Measurements from ENCODE around the gene CCNT2. TPM values are rescaled to one million over a fixed set of nuclear protein-coding genes. Genes with fewer than 3 reads are reported as not detected.
"Not testable (repeated sequence)": the region's sequence is repeated elsewhere in the genome, so short reads cannot be mapped to it uniquely, and the experiment has no call there.

Gene CCNT2
- total RNA-seq, 3 donors from 2014 or later = 35.8 to 62.8 (median 40.3) TPM

- TF ChIP-seq POLR2AphosphoS5 (IDR thresholded peaks at IDR 0.05) (no peak), CTCF (IDR thresholded peaks at IDR 0.05) (no peak), POLR2A (IDR thresholded peaks at IDR 0.05) (no peak)
- H3K36me3 ChIP-seq = no peaks in the 10 kb centered on the region
- no peak overlapping the region for H3K4me3 ChIP-seq
- intact Hi-C loops (cut with DNase I; ENCODE audit: low total_unique reads) = no loop called here
- no peak for DNase-seq (ENCODE audit: low spot score in 2 of 2)
- no peak overlapping the region for H3K27ac ChIP-seq
- no peaks in the 10 kb centered on the region for H3K4me1 ChIP-seq
- H3K27me3 ChIP-seq = no peaks in the 10 kb centered on the region
- no peaks in the 10 kb centered on the region for H3K9me3 ChIP-seq
These were observed 18.5 kb upstream of the CCNT2 start for GRCh38 chr2:134900151-134900550.

GRCh38 chr2:134903701-134904100 lies 14.9 kb upstream of the CCNT2 start:
- H3K27ac ChIP-seq; DNase-seq (ENCODE audit: low spot score in 2 of 2); H3K27me3 ChIP-seq; H3K4me3 ChIP-seq; H3K4me1 ChIP-seq; H3K9me3 ChIP-seq; H3K36me3 ChIP-seq; intact Hi-C loops (cut with DNase I; ENCODE audit: low total_unique reads): not testable (repeated sequence)

GRCh38 chr2:134905168-134905567 lies 13.5 kb upstream of the CCNT2 start:
- Histone ChIP-seq H3K9me3 (no peaks in the 10 kb centered on the region), H3K4me1 (no peaks in the 10 kb centered on the region), H3K27me3 (no peaks in the 10 kb centered on the region), H3K27ac (no peak overlapping the region), H3K4me3 (no peak overlapping the region), H3K36me3 (no peaks in the 10 kb centered on the region)
- no peak for DNase-seq (ENCODE audit: low spot score in 2 of 2)
- TF ChIP-seq CTCF (IDR thresholded peaks at IDR 0.05) = no peak
- TF ChIP-seq POLR2AphosphoS5 (IDR thresholded peaks at IDR 0.05) = no peak
- TF ChIP-seq POLR2A (IDR thresholded peaks at IDR 0.05) = no peak
- intact Hi-C loops (cut with DNase I; ENCODE audit: low total_unique reads) = no loop called here

GRCh38 chr2:134906726-134907125 lies 11.9 kb upstream of the CCNT2 start:
- no peaks in the 10 kb centered on the region for H3K9me3 ChIP-seq
- H3K4me3 ChIP-seq = no peak overlapping the region
- no peaks in the 10 kb centered on the region for H3K36me3 ChIP-seq
- no peak for DNase-seq (ENCODE audit: low spot score in 2 of 2)
- no peak overlapping the region for H3K27ac ChIP-seq
- no peak for TF ChIP-seq POLR2A (IDR thresholded peaks at IDR 0.05)
- TF ChIP-seq CTCF (IDR thresholded peaks at IDR 0.05) = no peak
- no peak for TF ChIP-seq POLR2AphosphoS5 (IDR thresholded peaks at IDR 0.05)
- intact Hi-C loops (cut with DNase I; ENCODE audit: low total_unique reads) = no loop called here
- no peaks in the 10 kb centered on the region for H3K4me1 ChIP-seq
- H3K27me3 ChIP-seq = no peaks in the 10 kb centered on the region

GRCh38 chr2:134907441-134908116 lies 11.0 kb upstream of the CCNT2 start:
- H3K4me1 ChIP-seq; H3K27ac ChIP-seq; H3K36me3 ChIP-seq; intact Hi-C loops (cut with DNase I; ENCODE audit: low total_unique reads); H3K4me3 ChIP-seq; DNase-seq (ENCODE audit: low spot score in 2 of 2); H3K9me3 ChIP-seq; H3K27me3 ChIP-seq: not testable (repeated sequence)

GRCh38 chr2:134910763-134911399 lies 7.7 kb upstream of the CCNT2 start:
- H3K4me1 ChIP-seq = no peaks in the 10 kb centered on the region
- no peak for DNase-seq (ENCODE audit: low spot score in 2 of 2)
- no peak overlapping the region for H3K4me3 ChIP-seq
- intact Hi-C loops (cut with DNase I; ENCODE audit: low total_unique reads) = no loop called here
- no peak for TF ChIP-seq POLR2A (IDR thresholded peaks at IDR 0.05)
- no peak for TF ChIP-seq CTCF (IDR thresholded peaks at IDR 0.05)
- no peak for TF ChIP-seq POLR2AphosphoS5 (IDR thresholded peaks at IDR 0.05)
- no peaks in the 10 kb centered on the region for H3K27me3 ChIP-seq
- no peaks in the 10 kb centered on the region for H3K36me3 ChIP-seq
- no peaks in the 10 kb centered on the region for H3K9me3 ChIP-seq
- no peak overlapping the region for H3K27ac ChIP-seq
